HG03442 (cell line): Measurements from ENCODE around the gene ADPRHL1.
"Not testable (repeated sequence)": the region's sequence is repeated elsewhere in the genome, so short reads cannot be mapped to it uniquely, and the experiment has no call there.

Experiments
- ATAC-seq: cut with Tn5 transposase; IDR thresholded peaks from one replicate; pipeline ENCODE4 v1.9.1; 2021; ENCODE audit warnings: mild to moderate bottlenecking, moderate library complexity; ENCODE audit not compliant: unreplicated experiment

Gene ADPRHL1

GRCh38 chr13:113373811-113374485 lies 79.3 kb downstream of the ADPRHL1 start:
- no peak for ATAC-seq

- ATAC-seq, result not testable (repeated sequence)
These were observed 81.6 kb downstream of the ADPRHL1 start for GRCh38 chr13:113371701-113372100.

- ATAC-seq, result no peak
These were observed 82.2 kb downstream of the ADPRHL1 start for GRCh38 chr13:113371061-113371460.

- ATAC-seq, result no peak
These were observed 83.4 kb downstream of the ADPRHL1 start for GRCh38 chr13:113369881-113370280.

- no peak for ATAC-seq
These were observed 84.1 kb downstream of the ADPRHL1 start for GRCh38 chr13:113369189-113369588.

- not testable (repeated sequence) for ATAC-seq
These were observed 84.9 kb downstream of the ADPRHL1 start for GRCh38 chr13:113368353-113368752.

GRCh38 chr13:113367771-113368170 lies 85.5 kb downstream of the ADPRHL1 start:
- ATAC-seq, result no peak

- ATAC-seq, result no peak
These were observed 86.2 kb downstream of the ADPRHL1 start for GRCh38 chr13:113367020-113367560.

- no peak for ATAC-seq
These were observed 87.2 kb downstream of the ADPRHL1 start for GRCh38 chr13:113365971-113366588.

GRCh38 chr13:113365583-113365970 lies 87.7 kb downstream of the ADPRHL1 start:
- ATAC-seq, result no peak

GRCh38 chr13:113364901-113365582 lies 88.2 kb downstream of the ADPRHL1 start:
- ATAC-seq, result no peak

- no peak for ATAC-seq
These were observed 88.9 kb downstream of the ADPRHL1 start for GRCh38 chr13:113364311-113364889.

GRCh38 chr13:113361406-113361805 lies 91.9 kb downstream of the ADPRHL1 start:
- ATAC-seq, result no peak

- ATAC-seq, result no peak
These were observed 92.8 kb downstream of the ADPRHL1 start for GRCh38 chr13:113360446-113360845.

- no peak for ATAC-seq
These were observed 93.7 kb downstream of the ADPRHL1 start for GRCh38 chr13:113359571-113359970.

- no peak for ATAC-seq
These were observed 94.6 kb downstream of the ADPRHL1 start for GRCh38 chr13:113358653-113359190.

- ATAC-seq, result no peak
These were observed 95.8 kb downstream of the ADPRHL1 start for GRCh38 chr13:113357529-113357928.

- ATAC-seq, result no peak
These were observed 96.7 kb downstream of the ADPRHL1 start for GRCh38 chr13:113356596-113356995.

GRCh38 chr13:113355621-113356020 lies 97.7 kb downstream of the ADPRHL1 start:
- no peak for ATAC-seq

- ATAC-seq, result no peak
These were observed 98.3 kb downstream of the ADPRHL1 start for GRCh38 chr13:113354831-113355610.
